Right ventricle myocardium superior (tissue), 1 donor: Measurements from ENCODE around the gene RHBG. TPM values are rescaled to one million over a fixed set of nuclear protein-coding genes. Genes with fewer than 3 reads are reported as not detected.

Experiments
- ATAC-seq: fragments of 200-7000 bp; cut with Tn5 transposase; one replicate; pipeline ENCODE4 v1.9.1; 2020; ENCODE audit warnings: mild to moderate bottlenecking; ENCODE audit not compliant: poor library complexity
- DNase-seq: peaks from one replicate; pipeline ENCODE4 v3.0.0-alpha.2; 2020
- intact Hi-C: fragments of 100-400 bp; cut with DNase I; formaldehyde crosslinking; loops from one replicate; pipeline ENCODE4 v1.11.2; 2022
- microRNA-seq: library from miRNA; unstranded; fragments of <30 nt; microRNA quantifications from one replicate; pipeline ENCODE4 v1.2.0, GENCODE V29; 2020
- total RNA-seq: library from RNA; stranded (reverse); fragmentation: NEBNext Ultra II Directional; extraction: Animal tissue kit (Norgen Biotek cat#: 25700); gene quantifications from one replicate; pipeline ENCODE4 v1.2.1, GENCODE V29; 2021
- donor health status: DM: no; HTN: yes; CAD: no; lungs with severe emphysema.

RHBG gene
- total RNA-seq, 1 donor from 2014 or later, result not detected

- no peak for ATAC-seq
- intact Hi-C loops, result no loop called here
- DNase-seq, result no peak
Observed at GRCh38 chr1:156431769-156432668, 63.0 kb downstream of the RHBG start.

- intact Hi-C loops, result no loop called here
- no peak for ATAC-seq
- DNase-seq, result no peak
Observed at GRCh38 chr1:156432669-156433018, 63.6 kb downstream of the RHBG start.

GRCh38 chr1:156433032-156433431, 64.0 kb downstream of the RHBG start:
- ATAC-seq, result no peak
- no peak for DNase-seq
- intact Hi-C loops, result no loop called here

DNA sequence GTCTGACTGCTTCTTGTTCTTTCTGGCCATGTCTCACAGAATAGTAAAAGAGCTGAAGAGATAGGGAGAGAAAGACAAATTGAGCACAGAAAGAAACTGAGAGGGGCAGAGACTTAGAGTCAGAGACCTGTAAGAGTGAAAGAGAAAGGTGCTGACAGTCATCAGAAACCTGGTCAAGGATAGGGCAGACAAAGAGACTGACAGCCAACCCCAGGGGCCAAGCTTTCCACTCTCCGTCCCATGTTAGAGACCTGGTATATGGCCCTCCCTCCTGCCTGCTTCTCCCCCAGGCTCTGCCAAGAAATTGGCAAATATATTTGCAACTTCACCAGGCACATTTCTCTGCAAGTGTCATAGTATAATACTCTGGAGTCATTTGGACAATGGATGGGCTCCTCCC, 64.6 kb downstream of the RHBG start:
- ATAC-seq, result no peak
- intact Hi-C loops, result no loop called here
- DNase-seq, result no peak

Small RNA genes within 50 kb of the gene (microRNA-seq; reads per million reads assigned to microRNA genes)
- gene MIR9-1, result not detected

Other genes starting within 250 kb of the RHBG start
- 1.4 TPM for gene SEMA4A, start 215.6 kb upstream of the RHBG start, total RNA-seq
- gene SLC25A44, start 175.1 kb upstream of the RHBG start, total RNA-seq, result 15.8 TPM
- 64.8 TPM for gene PMF1, start 156.2 kb upstream of the RHBG start, total RNA-seq
- 0.83 TPM for gene BGLAP, start 127.0 kb upstream of the RHBG start, total RNA-seq
- 0.51 TPM for gene PAQR6, start 121.2 kb upstream of the RHBG start, total RNA-seq
- gene SMG5, start 86.4 kb upstream of the RHBG start, total RNA-seq, result 82.4 TPM
- gene TMEM79, start 84.9 kb upstream of the RHBG start, total RNA-seq, result 1.3 TPM
- gene GLMP, start 73.5 kb upstream of the RHBG start, total RNA-seq, result 14.1 TPM
- gene VHLL, start 69.9 kb upstream of the RHBG start, total RNA-seq, result not detected
- gene CCT3, start 30.9 kb upstream of the RHBG start, total RNA-seq, result 128 TPM
- not detected for gene TSACC, start 30.7 kb upstream of the RHBG start, total RNA-seq
- gene MEF2D, start 131.6 kb downstream of the RHBG start, total RNA-seq, result 96.6 TPM
- gene IQGAP3, start 203.4 kb downstream of the RHBG start, total RNA-seq, result 0.56 TPM
- gene TTC24, start 210.5 kb downstream of the RHBG start, total RNA-seq, result not detected
- gene NAXE, start 222.6 kb downstream of the RHBG start, total RNA-seq, result 115 TPM
- 15.9 TPM for gene GPATCH4, start 232.3 kb downstream of the RHBG start, total RNA-seq